ENCODE measurements around the gene QRICH1. TPM values are rescaled to one million over a fixed set of nuclear protein-coding genes. Genes with fewer than 3 reads are reported as not detected.

The QRICH1 gene
- total and polyA plus RNA-seq, 10 donors = 35.9 to 127 (median 101) TPM

DNA sequence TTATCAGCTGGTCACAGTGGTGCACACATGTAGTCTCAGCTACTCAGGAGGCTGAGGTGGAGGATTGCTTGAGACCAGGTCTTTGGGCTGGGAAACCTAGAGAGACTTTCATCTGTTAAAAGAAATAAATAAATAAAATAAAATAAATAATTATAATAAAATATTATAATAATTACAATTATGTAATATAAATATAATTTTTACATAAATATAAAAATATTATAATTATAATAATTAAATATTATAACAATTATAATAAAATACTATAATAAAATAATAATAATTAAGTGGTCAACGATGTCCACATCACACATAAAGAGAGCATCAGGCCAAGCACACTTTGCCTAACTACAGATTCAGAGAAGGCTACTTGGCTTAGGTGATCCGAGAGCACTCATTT, 14.6 kb downstream of the QRICH1 start:
- H3K4me1 ChIP-seq = peaks cover 0 to 53% (median 8%) of the 10 kb centered on the region in 6 donors
- intact Hi-C loops (cut with DNase I; ENCODE audit: low total_unique reads) = no loop called here
- H3K27me3 ChIP-seq (replicated peaks in 1 of 7) = no peaks in the 10 kb centered on the region
- no peaks in the 10 kb centered on the region for H3K9me3 ChIP-seq
- TF ChIP-seq POLR2A (IDR thresholded peaks at IDR 0.05) (no peak), CTCF (IDR thresholded peaks at IDR 0.05 in 8 of 11, conservative IDR thresholded peaks at IDR 0.05 in 3 of 11) (no peak), POLR2AphosphoS5 (IDR thresholded peaks at IDR 0.05) (no peak)
- no peak overlapping the region for H3K27ac ChIP-seq
- peaks cover under 1 to 80% (median 45%) of the 10 kb centered on the region in 6 donors for H3K36me3 ChIP-seq
- 92 to 95% (median 94%) methylated on average over 2 of the region's 2 CpGs for WGBS, 5 donors
- no peak overlapping the region for H3K4me3 ChIP-seq
- no peak for DNase-seq

- Histone ChIP-seq H3K4me1 (peaks cover 0 to 35% (median 6%) of the 10 kb centered on the region in 6 donors), H3K9me3 (no peaks in the 10 kb centered on the region), H3K27me3 (replicated peaks in 1 of 7) (no peaks in the 10 kb centered on the region), H3K27ac (no peak overlapping the region), H3K4me3 (no peak overlapping the region), H3K36me3 (peaks cover 3 to 86% (median 71%) of the 10 kb centered on the region in 6 donors)
- TF ChIP-seq CTCF (IDR thresholded peaks at IDR 0.05 in 8 of 11, conservative IDR thresholded peaks at IDR 0.05 in 3 of 11) = no peak
- TF ChIP-seq POLR2AphosphoS5 (IDR thresholded peaks at IDR 0.05) = no peak
- no peak for TF ChIP-seq POLR2A (IDR thresholded peaks at IDR 0.05)
- intact Hi-C loops (cut with DNase I; ENCODE audit: low total_unique reads) = no loop called here
- no peak for DNase-seq
- WGBS, 5 donors = 93 to 100% (median 94%) methylated on average over 4 of the region's 4 CpGs
Observed at GRCh38 chr3:49076646-49077045, 17.2 kb downstream of the QRICH1 start.

DNA sequence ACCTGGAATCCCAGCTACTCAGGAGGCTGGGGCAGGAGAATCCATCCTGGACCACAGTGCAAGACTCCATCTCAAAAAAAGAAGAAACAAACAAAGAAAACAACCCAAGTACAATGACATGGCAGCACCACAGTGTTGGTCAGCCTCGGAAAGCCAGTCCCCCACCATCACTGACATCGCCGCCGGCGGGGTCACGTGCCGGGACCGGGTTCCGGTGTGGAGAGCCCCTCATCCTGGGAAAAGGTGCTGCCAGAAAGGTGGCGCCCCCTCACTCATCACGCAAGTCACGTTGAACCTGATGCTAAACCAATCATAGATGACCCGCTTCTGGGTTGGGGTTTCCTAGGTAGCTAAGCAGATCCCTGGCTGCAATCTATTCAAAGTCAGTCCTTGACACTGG, 17.8 kb downstream of the QRICH1 start:
- DNase-seq = no peak
- Histone ChIP-seq H3K9me3 (no peaks in the 10 kb centered on the region), H3K27me3 (replicated peaks in 1 of 7) (no peaks in the 10 kb centered on the region), H3K36me3 (peaks cover 3 to 88% (median 76%) of the 10 kb centered on the region in 6 donors), H3K27ac (no peak overlapping the region), H3K4me1 (peaks cover 0 to 30% (median 5%) of the 10 kb centered on the region in 6 donors), H3K4me3 (no peak overlapping the region)
- peak in 2 of 3 donors; percentile 18 to 60 for TF ChIP-seq POLR2AphosphoS5 (IDR thresholded peaks at IDR 0.05)
- no peak for TF ChIP-seq POLR2A (IDR thresholded peaks at IDR 0.05)
- 96 to 98% (median 97%) methylated on average over 13 of the region's 13 CpGs for WGBS, 5 donors
- intact Hi-C loops (cut with DNase I; ENCODE audit: low total_unique reads) = no loop called here

DNA sequence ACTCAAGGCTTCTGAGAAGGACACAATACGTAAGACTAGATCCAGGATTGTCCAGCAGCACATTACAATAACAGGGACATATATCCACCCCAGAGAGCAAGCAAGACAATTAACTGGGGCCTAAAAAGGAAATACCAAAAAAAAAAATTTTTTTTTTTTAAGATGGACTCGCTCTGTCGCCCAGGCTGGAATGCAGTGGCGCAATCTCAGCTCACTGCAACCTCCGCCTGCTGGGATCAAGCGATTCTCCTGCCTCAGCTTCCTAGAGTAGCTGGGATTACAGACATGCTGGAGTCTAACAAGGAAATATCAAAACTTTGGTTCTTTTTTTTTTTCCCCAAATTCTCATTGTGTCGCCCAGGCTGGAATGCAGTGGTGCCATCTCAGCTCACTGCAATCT, 35.9 kb downstream of the QRICH1 start:
- intact Hi-C loops (cut with DNase I; ENCODE audit: low total_unique reads) = no loop called here
- TF ChIP-seq CTCF (IDR thresholded peaks at IDR 0.05 in 8 of 11, conservative IDR thresholded peaks at IDR 0.05 in 3 of 11) = no peak
- no peak for TF ChIP-seq POLR2A (IDR thresholded peaks at IDR 0.05)
- no peaks in the 10 kb centered on the region for H3K9me3 ChIP-seq
- DNase-seq = no peak
- H3K27me3 ChIP-seq (replicated peaks in 1 of 7) = no peaks in the 10 kb centered on the region
- no peak overlapping the region for H3K4me3 ChIP-seq
- peaks cover 0 to 4% (median 0%) of the 10 kb centered on the region in 6 donors for H3K4me1 ChIP-seq
- H3K27ac ChIP-seq = no peak overlapping the region
- WGBS, 5 donors = 85 to 96% (median 92%) methylated on average over 7 of the region's 7 CpGs
- peaks cover 0 to 100% (median 82%) of the 10 kb centered on the region in 6 donors for H3K36me3 ChIP-seq

GRCh38 chr3:49057268-49057667, 36.6 kb downstream of the QRICH1 start:
- TF ChIP-seq CTCF (IDR thresholded peaks at IDR 0.05 in 8 of 11, conservative IDR thresholded peaks at IDR 0.05 in 3 of 11) (no peak), POLR2AphosphoS5 (IDR thresholded peaks at IDR 0.05) (peak in 1 of 3 donors; percentile 61), POLR2A (IDR thresholded peaks at IDR 0.05) (no peak)
- intact Hi-C loops (cut with DNase I; ENCODE audit: low total_unique reads) = no loop called here
- H3K27me3 ChIP-seq (replicated peaks in 1 of 7) = no peaks in the 10 kb centered on the region
- H3K4me1 ChIP-seq = peaks cover 0 to 4% (median 0%) of the 10 kb centered on the region in 6 donors
- DNase-seq = no peak
- peaks cover 0 to 100% (median 85%) of the 10 kb centered on the region in 6 donors for H3K36me3 ChIP-seq
- no peaks in the 10 kb centered on the region for H3K9me3 ChIP-seq
- no peak overlapping the region for H3K4me3 ChIP-seq
- WGBS, 5 donors = 91 to 98% (median 96%) methylated on average over 7 to 10 of the region's 10 CpGs
- H3K27ac ChIP-seq = no peak overlapping the region
